ENCODE results near the gene PHLDB2. TPM values are rescaled to one million over a fixed set of nuclear protein-coding genes. Genes with fewer than 3 reads are reported as not detected.
A peak's percentile ranks its signal among the peaks of the same experiment; 100 is the strongest.

PHLDB2 gene
- total and polyA plus RNA-seq, 10 of the 15 experiments (the other 5 are each of a cell fraction or from before 2014, with no cell fraction given) = 0.03 to 0.67 (median 0.40) TPM

- no peak overlapping the region for H3K4me3 ChIP-seq
- no peaks in the 10 kb centered on the region for H3K79me2 ChIP-seq (ENCODE audit: control insufficient read depth, insufficient read depth, low read length)
- no peak overlapping the region for H3K9ac ChIP-seq (ENCODE audit: control insufficient read depth, insufficient read depth, low read length)
- TF ChIP-seq POLR2AphosphoS2 (IDR thresholded peaks at IDR 0.05; ENCODE audit: low read depth, low read length) (no peak), CHD1 (IDR thresholded peaks at IDR 0.05; ENCODE audit: low read depth, low read length) (no peak), GATAD2B (conservative IDR thresholded peaks at IDR 0.05; ENCODE audit: low read depth) (no peak), RAD21 (IDR thresholded peaks at IDR 0.05; ENCODE audit: insufficient read depth, low read depth, low read length) (peak; percentile 36; the same call in 1 of the 2 replicates), CTCF (IDR thresholded peaks at IDR 0.05 in 2 of 3, conservative IDR thresholded peaks at IDR 0.05 in 1 of 3; ENCODE audit: control insufficient read depth in 2 of 3, extremely low read depth in 1 of 3, insufficient read depth in 1 of 3, low read depth in 3 of 3, low read length in 3 of 3) (peak; percentile 11 to 37 (median 26); a peak in 2 of 6 replicates)
- ChIA-PET RAD21 (ENCODE audit: unreplicated experiment) (interaction anchor here (1.0 to 3.0 kb wide), 15 partner anchors 12 to 226 kb away, joined by 3 to 18 read pairs (median 4); no protein-coding TSS in a partner anchor), SMC1A (ENCODE audit: uncharacterized antibody, unreplicated experiment) (interaction anchor here (0.6 to 3.8 kb wide), 19 partner anchors 11 to 728 kb away, joined by 3 to 37 read pairs (median 4); partner anchors contain the start of gene PHLDB2), CTCF (interaction anchor here (0.7 to 6.5 kb wide), 16 partner anchors 9 to 179 kb away, joined by 3 to 72 read pairs (median 6); no protein-coding TSS in a partner anchor), POLR2A (interaction anchor here (0.6 to 0.9 kb wide), 3 partner anchors 13 to 73 kb away, joined by 3 read pairs; no protein-coding TSS in a partner anchor)
- H4K20me1 ChIP-seq (ENCODE audit: control insufficient read depth, insufficient read depth) = no peaks in the 10 kb centered on the region
- intact Hi-C loops (cut with micrococcal nuclease; ENCODE audit: unreplicated experiment) = loop anchor here (1.0 kb wide), 1 partner anchor 72 kb away; no protein-coding TSS in a partner anchor
- H2AFZ ChIP-seq (ENCODE audit: control insufficient read depth, low read depth, low read length) = no peak overlapping the region
- H3K36me3 ChIP-seq (ENCODE audit: control insufficient read depth in 2 of 2, insufficient read depth in 2 of 2, low read length in 1 of 2) = no peaks in the 10 kb centered on the region
- no TSS peak for BruUV-seq (replicated peaks)
- peaks cover 0 to 1% of the 10 kb centered on the region in 2 experiments; a peak in 1 of 4 replicates for H3K27me3 ChIP-seq (replicated peaks in 1 of 2; ENCODE audit: control insufficient read depth in 2 of 2, insufficient read depth in 2 of 2, low read length in 1 of 2)
- no peak for DNase-seq (ENCODE audit: low read depth, low spot score)
- H3K27ac ChIP-seq (ENCODE audit: control insufficient read depth, insufficient read depth) = no peak overlapping the region
- in situ Hi-C loops (cut with MboI) = no loop called here
- peak; percentile 71 for ATAC-seq
- no peak for FAIRE-seq
- H3K9me3 ChIP-seq (replicated peaks; ENCODE audit: control insufficient read depth, insufficient read depth, low read length) = no peaks in the 10 kb centered on the region
- no peaks in the 10 kb centered on the region for H3K4me1 ChIP-seq (ENCODE audit: control insufficient read depth, insufficient read depth, low read length)
- WGBS (ENCODE audit: insufficient coverage, insufficient replicate concordance, low lambda C conversion rate, missing lambda C conversion rate) = 65% methylated on average over 1 of the region's 1 CpG
- H3K4me2 ChIP-seq (ENCODE audit: control insufficient read depth, insufficient read depth) = no peak overlapping the region
These were observed 36.0 kb downstream of the PHLDB2 start for GRCh38 chr3:111895071-111895470.
